ENCODE measurements around the gene DPP8.

DNA sequence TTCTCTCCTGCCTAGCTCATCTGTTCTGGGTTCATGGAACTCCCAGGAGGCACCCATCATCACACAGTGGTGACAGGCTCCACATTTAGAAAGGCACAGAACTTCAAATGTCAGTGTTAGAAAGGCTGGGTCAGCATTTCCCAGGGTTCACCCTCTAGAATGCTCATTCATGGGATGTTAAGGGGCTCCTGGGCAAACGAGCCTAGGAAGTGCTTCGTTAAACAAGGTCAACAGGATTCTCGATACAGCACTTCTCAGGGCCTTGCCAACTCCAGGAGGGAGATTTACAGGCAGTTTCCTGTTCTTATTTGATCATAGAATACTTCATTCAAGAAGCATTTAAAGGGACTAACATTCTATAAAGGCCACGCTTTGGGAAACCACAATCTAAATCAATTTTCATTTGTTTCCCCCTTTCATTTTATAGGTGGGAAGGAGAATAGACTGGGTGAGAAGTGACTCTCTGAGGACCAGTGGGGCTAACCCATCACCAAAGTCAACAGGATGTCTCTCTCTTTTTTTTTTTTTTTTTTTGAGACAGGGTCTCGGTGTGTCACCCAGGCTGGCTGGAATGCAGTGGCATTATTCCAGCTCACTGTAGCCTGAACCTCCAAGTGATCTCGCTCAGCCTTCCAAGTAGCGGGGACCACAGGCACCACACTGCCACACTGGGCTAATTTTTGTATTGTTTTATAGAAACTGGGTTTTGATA, 109.0 kb downstream of the DPP8 start:
- TF ChIP-seq, protein P1, sequence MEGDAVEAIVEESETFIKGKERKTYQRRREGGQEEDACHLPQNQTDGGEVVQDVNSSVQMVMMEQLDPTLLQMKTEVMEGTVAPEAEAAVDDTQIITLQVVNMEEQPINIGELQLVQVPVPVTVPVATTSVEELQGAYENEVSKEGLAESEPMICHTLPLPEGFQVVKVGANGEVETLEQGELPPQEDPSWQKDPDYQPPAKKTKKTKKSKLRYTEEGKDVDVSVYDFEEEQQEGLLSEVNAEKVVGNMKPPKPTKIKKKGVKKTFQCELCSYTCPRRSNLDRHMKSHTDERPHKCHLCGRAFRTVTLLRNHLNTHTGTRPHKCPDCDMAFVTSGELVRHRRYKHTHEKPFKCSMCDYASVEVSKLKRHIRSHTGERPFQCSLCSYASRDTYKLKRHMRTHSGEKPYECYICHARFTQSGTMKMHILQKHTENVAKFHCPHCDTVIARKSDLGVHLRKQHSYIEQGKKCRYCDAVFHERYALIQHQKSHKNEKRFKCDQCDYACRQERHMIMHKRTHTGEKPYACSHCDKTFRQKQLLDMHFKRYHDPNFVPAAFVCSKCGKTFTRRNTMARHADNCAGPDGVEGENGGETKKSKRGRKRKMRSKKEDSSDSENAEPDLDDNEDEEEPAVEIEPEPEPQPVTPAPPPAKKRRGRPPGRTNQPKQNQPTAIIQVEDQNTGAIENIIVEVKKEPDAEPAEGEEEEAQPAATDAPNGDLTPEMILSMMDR (conservative IDR thresholded peaks at IDR 0.05; ENCODE audit: low read depth, low read length) = no peak
- no peak for TF ChIP-seq EZH2 (IDR thresholded peaks at IDR 0.05; ENCODE audit: borderline replicate concordance, low read depth, low read length, poor library complexity, severe bottlenecking)
